ENCODE data around the gene SOX2.

- TF ChIP-seq, protein P1, sequence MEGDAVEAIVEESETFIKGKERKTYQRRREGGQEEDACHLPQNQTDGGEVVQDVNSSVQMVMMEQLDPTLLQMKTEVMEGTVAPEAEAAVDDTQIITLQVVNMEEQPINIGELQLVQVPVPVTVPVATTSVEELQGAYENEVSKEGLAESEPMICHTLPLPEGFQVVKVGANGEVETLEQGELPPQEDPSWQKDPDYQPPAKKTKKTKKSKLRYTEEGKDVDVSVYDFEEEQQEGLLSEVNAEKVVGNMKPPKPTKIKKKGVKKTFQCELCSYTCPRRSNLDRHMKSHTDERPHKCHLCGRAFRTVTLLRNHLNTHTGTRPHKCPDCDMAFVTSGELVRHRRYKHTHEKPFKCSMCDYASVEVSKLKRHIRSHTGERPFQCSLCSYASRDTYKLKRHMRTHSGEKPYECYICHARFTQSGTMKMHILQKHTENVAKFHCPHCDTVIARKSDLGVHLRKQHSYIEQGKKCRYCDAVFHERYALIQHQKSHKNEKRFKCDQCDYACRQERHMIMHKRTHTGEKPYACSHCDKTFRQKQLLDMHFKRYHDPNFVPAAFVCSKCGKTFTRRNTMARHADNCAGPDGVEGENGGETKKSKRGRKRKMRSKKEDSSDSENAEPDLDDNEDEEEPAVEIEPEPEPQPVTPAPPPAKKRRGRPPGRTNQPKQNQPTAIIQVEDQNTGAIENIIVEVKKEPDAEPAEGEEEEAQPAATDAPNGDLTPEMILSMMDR (IDR thresholded peaks at IDR 0.05): no peak
- TF ChIP-seq POLR2A (IDR thresholded peaks at IDR 0.05): no peak
Observed at GRCh38 chr3:181722156-181722555, 10.4 kb downstream of the SOX2 start.

Measured in thyroid gland (tissue), 4 donors.